Activated B cell treated with CpG ODN at 0.5 μM for 24 hours (primary cell): ENCODE results near the gene SMAD4. TPM values are rescaled to one million over a fixed set of nuclear protein-coding genes. Genes with fewer than 3 reads are reported as not detected.

Experiments
- ATAC-seq: fragments of 200-7000 bp; cut with Tn5 transposase; one replicate; pipeline ENCODE4 v1.10.0; 2021; ENCODE audit warnings: low read depth, mild to moderate bottlenecking, moderate library complexity
- CTCF ChIA-PET: fragments of 350-600 bp; sonication (Branson Sonifier 250); formaldehyde crosslinking; loops from one replicate; lab custom pipeline; 2021; ENCODE audit warnings: antibody characterized with exemption; lab: Charles Lee
- POLR2A ChIA-PET: fragments of 350-600 bp; sonication (Branson Sonifier 250); formaldehyde crosslinking; loops from one replicate; lab custom pipeline; 2021; ENCODE audit warnings: antibody characterized with exemption; lab: Charles Lee
- DNase-seq: peaks from one replicate; pipeline ENCODE4 v3.0.0; 2022
- H3K27ac Mint-ChIP-seq: one replicate; pipeline ENCODE4 v1.8.0; 2020; ENCODE audit warnings: mixed read lengths
- H3K27me3 Mint-ChIP-seq: one replicate; pipeline ENCODE4 v1.8.0; 2021; ENCODE audit warnings: mixed read lengths
- H3K36me3 Mint-ChIP-seq: one replicate; pipeline ENCODE4 v1.8.0; 2021; ENCODE audit warnings: low read depth, mixed read lengths
- H3K4me1 Mint-ChIP-seq: one replicate; pipeline ENCODE4 v1.8.0; 2021; ENCODE audit warnings: mixed read lengths
- H3K4me3 Mint-ChIP-seq: one replicate; pipeline ENCODE4 v1.8.0; 2020; ENCODE audit warnings: mild to moderate bottlenecking, mixed read lengths
- H3K9me3 Mint-ChIP-seq: one replicate; pipeline ENCODE4 v1.8.0; 2020; ENCODE audit warnings: mixed read lengths
- CTCF ChIP-seq: fragments of 200-600 bp; IDR thresholded peaks from one replicate; pipeline ENCODE4 v1.8.0; 2022; ENCODE audit warnings: antibody characterized with exemption, mild to moderate bottlenecking
- intact Hi-C: fragments of 100-400 bp; cut with micrococcal nuclease; formaldehyde crosslinking; loops from one replicate; pipeline ENCODE4 v1.15.1; 2024
- total RNA-seq: library from RNA; stranded (reverse); gene quantifications from 2 replicates; pipeline ENCODE4 v1.2.3, GENCODE V29; 2022

Gene SMAD4
- total RNA-seq, 1 donor from 2014 or later: 94.9 TPM

GRCh38 chr18:51064256-51064655, 34.2 kb downstream of the SMAD4 start:
- POLR2A ChIA-PET: no interaction called here
- no peaks in the 10 kb centered on the region for H3K9me3 Mint-ChIP-seq
- TF ChIP-seq CTCF: no peak
- no peak overlapping the region for H3K27ac Mint-ChIP-seq
- intact Hi-C loops: loop anchor here (2.0 kb wide), 1 partner anchor 13 kb away; no protein-coding TSS in a partner anchor
- CTCF ChIA-PET: no interaction called here
- DNase-seq (no peak), ATAC-seq (no peak)
- H3K27me3 Mint-ChIP-seq: no peaks in the 10 kb centered on the region
- H3K36me3 Mint-ChIP-seq: peaks cover 55% of the 10 kb centered on the region
- H3K4me1 Mint-ChIP-seq: no peaks in the 10 kb centered on the region
- no peak overlapping the region for H3K4me3 Mint-ChIP-seq

- Mint-ChIP-seq H3K36me3 (peaks cover 63% of the 10 kb centered on the region), H3K9me3 (no peaks in the 10 kb centered on the region), H3K4me3 (no peak overlapping the region), H3K27ac (no peak overlapping the region), H3K27me3 (no peaks in the 10 kb centered on the region), H3K4me1 (no peaks in the 10 kb centered on the region)
- no peak for ATAC-seq
- DNase-seq: no peak
- no peak for TF ChIP-seq CTCF
- intact Hi-C loops: no loop called here
- POLR2A ChIA-PET: no interaction called here
- CTCF ChIA-PET: interaction anchor here (1.2 to 1.5 kb wide), 2 partner anchors 15 to 246 kb away, joined by 3 to 6 read pairs; no protein-coding TSS in a partner anchor
Measured at GRCh38 chr18:51066273-51066672, 36.3 kb downstream of the SMAD4 start.

GRCh38 chr18:51068105-51068504, 38.1 kb downstream of the SMAD4 start:
- no peak overlapping the region for H3K27ac Mint-ChIP-seq
- H3K36me3 Mint-ChIP-seq: peaks cover 71% of the 10 kb centered on the region
- ATAC-seq (no peak), DNase-seq (no peak)
- no peaks in the 10 kb centered on the region for H3K9me3 Mint-ChIP-seq
- ChIA-PET POLR2A (no interaction called here), CTCF (no interaction called here)
- H3K4me3 Mint-ChIP-seq: no peak overlapping the region
- intact Hi-C loops: no loop called here
- no peak for TF ChIP-seq CTCF
- no peaks in the 10 kb centered on the region for H3K4me1 Mint-ChIP-seq
- no peaks in the 10 kb centered on the region for H3K27me3 Mint-ChIP-seq

GRCh38 chr18:51069885-51070284, 39.9 kb downstream of the SMAD4 start:
- ChIA-PET POLR2A (no interaction called here), CTCF (no interaction called here)
- Mint-ChIP-seq H3K27me3 (no peaks in the 10 kb centered on the region), H3K9me3 (no peaks in the 10 kb centered on the region), H3K27ac (no peak overlapping the region), H3K4me1 (peaks cover 14% of the 10 kb centered on the region), H3K4me3 (no peak overlapping the region), H3K36me3 (peaks cover 62% of the 10 kb centered on the region)
- no peak for TF ChIP-seq CTCF
- no peak for DNase-seq
- intact Hi-C loops: loop anchor here (5.0 kb wide), 1 partner anchor 38 kb away; the partner anchor contains the start of gene SMAD4
- no peak for ATAC-seq

GRCh38 chr18:51070545-51070944, 40.5 kb downstream of the SMAD4 start:
- Mint-ChIP-seq H3K27ac (no peak overlapping the region), H3K27me3 (no peaks in the 10 kb centered on the region), H3K9me3 (no peaks in the 10 kb centered on the region), H3K4me1 (peaks cover 19% of the 10 kb centered on the region), H3K4me3 (no peak overlapping the region), H3K36me3 (peaks cover 60% of the 10 kb centered on the region)
- TF ChIP-seq CTCF: no peak
- DNase-seq (no peak), ATAC-seq (no peak)
- ChIA-PET POLR2A (no interaction called here), CTCF (no interaction called here)
- intact Hi-C loops: loop anchor here (5.0 kb wide), 1 partner anchor 38 kb away; the partner anchor contains the start of gene SMAD4
